Heart left ventricle (tissue), 16 donors: ENCODE results near the gene S1PR4. TPM values are rescaled to one million over a fixed set of nuclear protein-coding genes. Genes with fewer than 3 reads are reported as not detected.
"Not testable (repeated sequence)": the region's sequence is repeated elsewhere in the genome, so short reads cannot be mapped to it uniquely, and the experiment has no call there.

Experiments
- ATAC-seq, 4 donors: fragments of 200-7000 bp; cut with Tn5 transposase; one replicate each; pipeline ENCODE4 v1.9.1; 2020 to 2022; ENCODE audit warnings: moderate library complexity in 4 of 4, mild to moderate bottlenecking in 3 of 4, moderate number of reproducible peaks in 1 of 4
- DNase-seq, 5 donors: peaks; one replicate each; pipeline ENCODE4 v3.0.0-alpha.2; 2020
- H3K27ac ChIP-seq, 12 donors: fragments of 200-600 bp; sonication (generic) in 4 of 12; one replicate each; pipeline versions ENCODE4 v1.5.0 to v1.8.0; 2016 to 2022; ENCODE audit warnings: mild to moderate bottlenecking in 2 of 12
- H3K27me3 ChIP-seq, 9 donors: fragments of 200-600 bp; sonication (generic) in 2 of 9; one replicate each; pipeline versions ENCODE4 v1.5.1 to v1.8.0; 2016 to 2022; ENCODE audit warnings: mild to moderate bottlenecking in 3 of 9
- H3K36me3 ChIP-seq, 9 donors: fragments of 200-600 bp; sonication (generic) in 2 of 9; one replicate each; pipeline versions ENCODE4 v1.5.0 to v1.8.0; 2018 to 2022; ENCODE audit warnings: mild to moderate bottlenecking in 2 of 9
- H3K4me1 ChIP-seq, 12 donors: fragments of 200-600 bp; sonication (generic) in 4 of 12; one replicate each; pipeline versions ENCODE4 v1.5.0 to v1.8.0; 2016 to 2022; ENCODE audit warnings: mild to moderate bottlenecking in 3 of 12
- H3K4me3 ChIP-seq, 12 donors: fragments of 200-600 bp; sonication (generic) in 4 of 12; one replicate each; pipeline versions ENCODE4 v1.5.0 to v1.8.0; 2017 to 2022; ENCODE audit warnings: mild to moderate bottlenecking in 9 of 12, moderate library complexity in 4 of 12
- H3K9me3 ChIP-seq, 12 donors: fragments of 200-600 bp; sonication (generic) in 4 of 12; one replicate each; pipeline versions ENCODE4 v1.5.0 to v1.8.0; 2016 to 2022; ENCODE audit warnings: mild to moderate bottlenecking in 1 of 12
- CTCF ChIP-seq, 12 donors: fragments of 200-600 bp; sonication (generic) in 4 of 12; IDR thresholded peaks; one replicate each; pipeline versions ENCODE4 v1.5.0 to v1.8.0; 2018 to 2022; ENCODE audit warnings: antibody characterized with exemption in 12 of 12, mild to moderate bottlenecking in 5 of 12
- POLR2A ChIP-seq, 2 donors: fragments of 450-650 bp; IDR thresholded peaks; one replicate each; pipeline ENCODE4 v1.6.1; 2017; ENCODE audit warnings: antibody characterized with exemption in 2 of 2, mild to moderate bottlenecking in 2 of 2, moderate library complexity in 2 of 2
- WGBS, 4 donors: extraction: QIAGEN DNeasy Blood & Tissue Kit in 2 of 4; methylation state at CpG; one replicate each; pipeline versions ENCODE4 v1.1.5 to v1.1.7; 2013 to 2018; 5-methylcytosine and 5-hydroxymethylcytosine counted together
- intact Hi-C, 10 donors: fragments of 100-400 bp; cut with DNase I; formaldehyde crosslinking; loops; one replicate each; pipeline versions ENCODE4 v1.11.1 to v1.14.2; 2022
- polyA plus RNA-seq, 2 donors: library from polyadenylated mRNA; stranded (reverse); fragments of 200-250 nt; gene quantifications; one replicate each; pipeline ENCODE4 v1.2.3, GENCODE V29; 2013
- total RNA-seq, 9 donors: library from RNA; depleted of rRNA in 2 of 9; stranded (reverse); fragments of >200 nt in 2 of 9; fragmentation: NEBNext Ultra II Directional in 3 of 9; extraction: Animal tissue kit (Norgen Biotek cat#: 25700) in 3 of 9; gene quantifications; one replicate each; pipeline versions ENCODE4 v1.1.0 to v1.2.4, GENCODE V29; 2016 to 2023
- donor health status: ischemic (EF 13 %, LVEDD 7.1; RV severe dilation, severe dysfunction).
- donor health status: healthy with polysubstance abuse.
- donor health status: DM: no; HTN: yes; CAD: no.
- donor health status: DM: no; HTN: no; CAD: no.
- donor health status: ischemic (EF 25% LVEDD 6.9; RV normal size, moderate dysfunction).
- donor health status: ischemic (EF 25% LVEDD 5.7; RV mildly dilated, moderate dysfunction).
- donor health status: healthy.
- donor health status: DM: yes; HTN: yes; CAD: no.
- donor health status: ischemic (EF 35%, LVEDD 5.7; RV mildly dilated, moderate dysfunction).
- donor health status: nonischemic (EF 11% LVEDD 7.7; RV severe dilation, severe dysfunction).
- donor health status: DM: yes; HTN: yes; CAD: no.
- donor health status: PGD.
- donor health status: ischemic (EF 29% LVEDD 5.4; RV normal size, mild dysfunction).
- donor health status: nonischemic (EF 23%, LVEDD 6.1; RV moderate dilation, normal function).

The S1PR4 gene
- total and polyA plus RNA-seq, 11 donors, result 0.35 to 5.5 (median 1.4) TPM

GRCh38 chr19:3171894-3172672, 6.5 kb upstream of the S1PR4 start:
- Histone ChIP-seq H3K4me3 (no peak overlapping the region), H3K27ac (no peak overlapping the region), H3K9me3 (no peaks in the 10 kb centered on the region), H3K27me3 (no peaks in the 10 kb centered on the region), H3K4me1 (peaks cover 0 to 16% (median 0%) of the 10 kb centered on the region in 12 donors), H3K36me3 (no peaks in the 10 kb centered on the region)
- DNase-seq (no peak), ATAC-seq (peak in 1 of 4 donors; percentile 24)
- TF ChIP-seq POLR2A (IDR thresholded peaks at IDR 0.05) (no peak), CTCF (IDR thresholded peaks at IDR 0.05) (no peak)
- intact Hi-C loops, result no loop called here
- 85 to 90% (median 90%) methylated on average over 13 to 15 of the region's 15 CpGs for WGBS, 4 donors

- H3K27ac ChIP-seq, H3K27me3 ChIP-seq, DNase-seq, H3K4me3 ChIP-seq, H3K9me3 ChIP-seq, intact Hi-C loops, H3K36me3 ChIP-seq, ATAC-seq: not testable (repeated sequence)
- 67 to 80% (median 76%) methylated on average over 1 to 6 of the region's 6 CpGs for WGBS, 4 donors
- H3K4me1 ChIP-seq, result peaks cover 0 to 21% (median 0%) of the 10 kb centered on the region in 12 donors
Observed at GRCh38 chr19:3172673-3173000, 5.9 kb upstream of the S1PR4 start.

GRCh38 chr19:3175781-3176714, 2.5 kb upstream of the S1PR4 start:
- DNase-seq, result no peak
- Histone ChIP-seq H3K4me1 (peaks cover 0 to 39% (median 0%) of the 10 kb centered on the region in 12 donors), H3K36me3 (no peaks in the 10 kb centered on the region), H3K27ac (peak overlapping the region in 1 of 12 donors; percentile 73), H3K4me3 (no peak overlapping the region), H3K27me3 (no peaks in the 10 kb centered on the region), H3K9me3 (no peaks in the 10 kb centered on the region)
- TF ChIP-seq CTCF (IDR thresholded peaks at IDR 0.05) (no peak), POLR2A (IDR thresholded peaks at IDR 0.05) (no peak)
- intact Hi-C loops, result no loop called here
- WGBS, 4 donors, result 49 to 72% (median 56%) methylated on average over 17 of the region's 17 CpGs
- ATAC-seq, result no peak

GRCh38 chr19:3176715-3177501, 1.7 kb upstream of the S1PR4 start:
- Histone ChIP-seq H3K9me3 (no peaks in the 10 kb centered on the region), H3K27ac (peak overlapping the region in 1 of 12 donors; percentile 73), H3K4me1 (peaks cover 0 to 46% (median 0%) of the 10 kb centered on the region in 12 donors), H3K27me3 (no peaks in the 10 kb centered on the region), H3K36me3 (no peaks in the 10 kb centered on the region), H3K4me3 (peak overlapping the region in 1 of 12 donors; percentile 39)
- intact Hi-C loops, result no loop called here
- ATAC-seq (peak in 3 of 4 donors; percentile 6 to 22 (median 21)), DNase-seq (no peak)
- TF ChIP-seq CTCF (IDR thresholded peaks at IDR 0.05), result no peak
- no peak for TF ChIP-seq POLR2A (IDR thresholded peaks at IDR 0.05)
- WGBS, 4 donors, result 70 to 82% (median 77%) methylated on average over 11 of the region's 11 CpGs
